COR-L47 (cell line): ENCODE data around the gene CDH18.

ENCODE experiments used
- DNase-seq: peaks from one replicate; lab custom pipeline; 2025; lab: John Stamatoyannopoulos, UW

Gene CDH18

GRCh38 chr5:19733612-19734495 lies 254.1 kb downstream of the CDH18 start:
- DNase-seq: no peak

- DNase-seq: no peak
These were observed 259.4 kb downstream of the CDH18 start for GRCh38 chr5:19728571-19728970.

GRCh38 chr5:19719109-19719508 lies 268.9 kb downstream of the CDH18 start:
- no peak for DNase-seq

- no peak for DNase-seq
These were observed 274.3 kb downstream of the CDH18 start for GRCh38 chr5:19713740-19714139.

GRCh38 chr5:19709403-19709802 lies 278.6 kb downstream of the CDH18 start:
- no peak for DNase-seq

GRCh38 chr5:19706776-19707175 lies 281.2 kb downstream of the CDH18 start:
- no peak for DNase-seq

GRCh38 chr5:19701731-19702130 lies 286.3 kb downstream of the CDH18 start:
- DNase-seq: no peak

GRCh38 chr5:19694949-19695611 lies 292.9 kb downstream of the CDH18 start:
- no peak for DNase-seq

GRCh38 chr5:19690978-19691377 lies 297.0 kb downstream of the CDH18 start:
- no peak for DNase-seq

GRCh38 chr5:19685473-19685872 lies 302.5 kb downstream of the CDH18 start:
- no peak for DNase-seq

GRCh38 chr5:19676895-19677294 lies 311.1 kb downstream of the CDH18 start:
- no peak for DNase-seq

GRCh38 chr5:19660679-19661078 lies 327.3 kb downstream of the CDH18 start:
- DNase-seq: no peak

- no peak for DNase-seq
These were observed 332.4 kb downstream of the CDH18 start for GRCh38 chr5:19655627-19656026.

GRCh38 chr5:19638461-19638860 lies 349.5 kb downstream of the CDH18 start:
- no peak for DNase-seq

GRCh38 chr5:19630876-19631275 lies 357.1 kb downstream of the CDH18 start:
- DNase-seq: no peak

- DNase-seq: no peak
These were observed 361.8 kb downstream of the CDH18 start for GRCh38 chr5:19626211-19626610.

GRCh38 chr5:19625562-19625961 lies 362.4 kb downstream of the CDH18 start:
- no peak for DNase-seq

GRCh38 chr5:19619571-19619970 lies 368.4 kb downstream of the CDH18 start:
- DNase-seq: no peak

- no peak for DNase-seq
These were observed 371.2 kb downstream of the CDH18 start for GRCh38 chr5:19616701-19617215.

GRCh38 chr5:19615661-19616060 lies 372.3 kb downstream of the CDH18 start:
- no peak for DNase-seq

GRCh38 chr5:19615071-19615470 lies 372.9 kb downstream of the CDH18 start:
- no peak for DNase-seq

- no peak for DNase-seq
These were observed 379.5 kb downstream of the CDH18 start for GRCh38 chr5:19608444-19609002.

GRCh38 chr5:19605846-19606407 lies 382.1 kb downstream of the CDH18 start:
- DNase-seq: no peak
